GM12891 (cell line): ENCODE data around the gene SERPINA4.

Source experiments
- POLR2AphosphoS5 ChIP-seq: IDR thresholded peaks from 2 replicates; pipeline ENCODE4 v1.6.1; 2011; ENCODE audit warnings: low read depth, low read length, control low read depth
- POU2F2 ChIP-seq: IDR thresholded peaks from 2 replicates; pipeline ENCODE4 v1.6.1; 2011; ENCODE audit warnings: low read depth, mild to moderate bottlenecking, control low read depth, low read length, moderate library complexity

DNA sequence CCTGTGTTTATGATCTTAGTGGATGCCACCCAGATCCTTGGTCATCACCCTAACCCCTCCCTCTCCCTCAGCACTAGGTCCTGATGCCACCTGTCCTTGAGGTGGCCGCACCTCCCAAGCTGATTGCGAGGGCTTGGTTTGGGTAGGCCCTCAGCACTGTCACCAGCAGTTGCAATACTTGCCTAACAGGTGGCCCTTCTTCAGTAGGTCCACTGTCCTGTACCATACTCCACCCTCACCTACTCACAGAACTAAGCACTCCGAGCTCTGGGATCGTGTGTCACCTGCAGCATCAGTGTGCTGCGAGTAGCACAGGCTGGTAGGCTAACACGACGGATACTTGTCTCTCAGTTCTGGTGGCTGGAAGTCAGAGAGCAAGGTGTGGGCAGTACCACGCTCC lies 38.0 kb upstream of the SERPINA4 start:
- TF ChIP-seq POLR2AphosphoS5 (no peak), POU2F2 (no peak)
